ENCODE results near the gene SHROOM3.

- TF ChIP-seq CTCF (IDR thresholded peaks at IDR 0.05) (no peak), POLR2AphosphoS5 (IDR thresholded peaks at IDR 0.05; ENCODE audit: insufficient read depth in 1 of 2, low read depth in 1 of 2) (no peak), POLR2A (IDR thresholded peaks at IDR 0.05) (no peak)
These were observed 263.1 kb downstream of the SHROOM3 start for GRCh38 chr4:76698141-76698540.
